IMR-90 (cell line): Measurements from ENCODE around the gene GAREM1.

ENCODE experiments used
- BHLHE40 ChIP-seq: fragments of 150-350 bp; IDR thresholded peaks from 2 replicates; pipeline ENCODE4 v1.6.1; 2016; ENCODE audit warnings: mild to moderate bottlenecking, low read depth, low read length
- CEBPB ChIP-seq: IDR thresholded peaks from 2 replicates; pipeline ENCODE4 v1.6.1; 2012; ENCODE audit warnings: low read depth, low read length, improper control_type of control experiment
- CHD1 ChIP-seq: IDR thresholded peaks from 2 replicates; pipeline ENCODE4 v1.6.1; 2012; ENCODE audit warnings: low read depth, low read length, improper control_type of control experiment
- CTCF ChIP-seq: conservative IDR thresholded peaks from 2 replicates; pipeline ENCODE4 v1.5.1; 2012; ENCODE audit warnings: mild to moderate bottlenecking, low read depth, low read length, improper control_type of control experiment
- ELK1 ChIP-seq: fragments of 150-350 bp; IDR thresholded peaks from 2 replicates; pipeline ENCODE4 v1.6.1; 2016; ENCODE audit warnings: low read depth, mild to moderate bottlenecking, low read length, moderate library complexity, borderline replicate concordance
- FOS ChIP-seq: fragments of 150-350 bp; IDR thresholded peaks from 2 replicates; pipeline ENCODE4 v1.6.1; 2016; ENCODE audit warnings: low read depth, low read length
- MAFK ChIP-seq: IDR thresholded peaks from 2 replicates; pipeline ENCODE4 v1.6.1; 2012; ENCODE audit warnings: low read depth, low read length, improper control_type of control experiment
- MAZ ChIP-seq: IDR thresholded peaks from 2 replicates; pipeline ENCODE4 v1.6.1; 2012; ENCODE audit warnings: low read depth, mild to moderate bottlenecking, low read length, improper control_type of control experiment, moderate library complexity, borderline replicate concordance
- POLR2A ChIP-seq: IDR thresholded peaks from 2 replicates; pipeline ENCODE4 v1.6.1; 2012; ENCODE audit warnings: mild to moderate bottlenecking, low read depth, low read length
- RAD21 ChIP-seq: IDR thresholded peaks from 2 replicates; pipeline ENCODE4 v1.6.1; 2012; ENCODE audit warnings: low read length, improper control_type of control experiment
- RCOR1 ChIP-seq: IDR thresholded peaks from 2 replicates; pipeline ENCODE4 v1.6.1; 2012; ENCODE audit warnings: mild to moderate bottlenecking, low read length, improper control_type of control experiment; ENCODE audit not compliant: insufficient replicate concordance
- RFX5 ChIP-seq: IDR thresholded peaks from 2 replicates; pipeline ENCODE4 v1.8.0; 2012; ENCODE audit warnings: low read depth, mild to moderate bottlenecking, low read length, moderate library complexity
- SMC3 ChIP-seq: fragments of 150-350 bp; IDR thresholded peaks from 2 replicates; pipeline ENCODE4 v1.6.1; 2016; ENCODE audit warnings: low read depth, mild to moderate bottlenecking, antibody characterized with exemption, low read length, moderate library complexity

GRCh38 chr18:32278177-32278799 lies 192.4 kb downstream of the GAREM1 start:
- TF ChIP-seq CTCF (no peak), RCOR1 (no peak), POLR2A (no peak), MAFK (no peak), BHLHE40 (no peak), ELK1 (no peak), MAZ (no peak), CEBPB (no peak), FOS (no peak), CHD1 (no peak), SMC3 (no peak), RFX5 (no peak), RAD21 (no peak)
